HepG2 (cell line): ENCODE data around the gene MLLT10. TPM values are rescaled to one million over a fixed set of nuclear protein-coding genes. Genes with fewer than 3 reads are reported as not detected.
A peak's percentile ranks its signal among the peaks of the same experiment; 100 is the strongest.

Experiments
- CSRNP1 ChIP-seq: sonication (generic); formaldehyde crosslinking; IDR thresholded peaks from 2 replicates; pipeline ENCODE4 v1.8.1; 2023; ENCODE audit warnings: mild to moderate bottlenecking, missing genetic modification reagents
- HOXA7 ChIP-seq: sonication (generic); formaldehyde crosslinking; IDR thresholded peaks from 2 replicates; pipeline ENCODE4 v1.8.1; 2022; ENCODE audit warnings: mild to moderate bottlenecking, missing genetic modification reagents, moderate library complexity
- KAT7 ChIP-seq: IDR thresholded peaks from 2 replicates; pipeline ENCODE4 v1.6.1; 2018; ENCODE audit warnings: borderline replicate concordance, missing compliant biosample characterization
- MLLT10 ChIP-seq: sonication (generic); formaldehyde crosslinking; IDR thresholded peaks from 2 replicates; pipeline ENCODE4 v1.4.0; 2020; ENCODE audit warnings: missing genetic modification reagents
- MTF1 ChIP-seq: sonication (generic); formaldehyde crosslinking; IDR thresholded peaks from 2 replicates; pipeline ENCODE4 v1.5.0; 2020; ENCODE audit warnings: missing genetic modification reagents
- NFYC ChIP-seq: IDR thresholded peaks from 2 replicates; pipeline ENCODE4 v1.6.1; 2016; ENCODE audit warnings: missing genetic modification reagents, missing compliant biosample characterization
- NR2C2 ChIP-seq: sonication (generic); formaldehyde crosslinking; IDR thresholded peaks from 2 replicates; pipeline ENCODE4 v1.4.0; 2020; ENCODE audit warnings: missing genetic modification reagents, mild to moderate bottlenecking, moderate library complexity, borderline replicate concordance
- PBX2 ChIP-seq: IDR thresholded peaks from 2 replicates; pipeline ENCODE4 v1.6.1; 2016; ENCODE audit warnings: control low read depth
- PRMT3 ChIP-seq: sonication (generic); formaldehyde crosslinking; IDR thresholded peaks from 2 replicates; pipeline ENCODE4 v1.8.1; 2022; ENCODE audit warnings: low read depth, mild to moderate bottlenecking, moderate library complexity, missing genetic modification reagents, borderline replicate concordance
- SMARCC2 ChIP-seq: fragments of 450-650 bp; IDR thresholded peaks from 2 replicates; pipeline ENCODE4 v1.6.1; 2017; ENCODE audit warnings: antibody characterized with exemption, mild to moderate bottlenecking
- TEF ChIP-seq: sonication (generic); formaldehyde crosslinking; IDR thresholded peaks from 2 replicates; pipeline ENCODE4 v1.5.0; 2020; ENCODE audit warnings: missing genetic modification reagents
- TP53 ChIP-seq: sonication (generic); formaldehyde crosslinking; conservative IDR thresholded peaks from 2 replicates; pipeline ENCODE4 v1.4.0; 2020; ENCODE audit warnings: missing genetic modification reagents
- ZBTB25 ChIP-seq: IDR thresholded peaks from 2 replicates; pipeline ENCODE4 v1.6.1; 2018; ENCODE audit warnings: missing genetic modification reagents
- ZFAT ChIP-seq: sonication (generic); formaldehyde crosslinking; conservative IDR thresholded peaks from 2 replicates; pipeline ENCODE4 v1.8.1; 2023; ENCODE audit warnings: missing genetic modification reagents, inconsistent platforms
- ZNF414 ChIP-seq: sonication (generic); formaldehyde crosslinking; IDR thresholded peaks from 2 replicates; pipeline ENCODE4 v1.5.0; 2020; ENCODE audit warnings: missing genetic modification reagents
- ZNF484 ChIP-seq: sonication (generic); formaldehyde crosslinking; IDR thresholded peaks from 2 replicates; pipeline ENCODE4 v1.5.1; 2020; ENCODE audit warnings: mild to moderate bottlenecking, low read depth, missing genetic modification reagents, borderline replicate concordance
- ZNF512B ChIP-seq: sonication (generic); formaldehyde crosslinking; IDR thresholded peaks from 2 replicates; pipeline ENCODE4 v1.5.1; 2020; ENCODE audit warnings: missing genetic modification reagents, mild to moderate bottlenecking, borderline replicate concordance
- ZNF580 ChIP-seq: IDR thresholded peaks from 2 replicates; pipeline ENCODE4 v1.6.1; 2016; ENCODE audit warnings: low read depth, borderline replicate concordance
- ZNF678 ChIP-seq: sonication (generic); formaldehyde crosslinking; IDR thresholded peaks from 2 replicates; pipeline ENCODE4 v1.4.0; 2020; ENCODE audit warnings: mild to moderate bottlenecking, missing genetic modification reagents
- ZNF724P ChIP-seq: sonication (generic); formaldehyde crosslinking; IDR thresholded peaks from 2 replicates; pipeline ENCODE4 v1.8.0; 2022; ENCODE audit warnings: missing genetic modification reagents, borderline replicate concordance
- polyA plus RNA-seq, 8 experiments: library from polyadenylated mRNA; depleted of rRNA in 3 of 8; stranded (reverse) in 7 of 8; unstranded in 1 of 8; fragments of >200 nt; fragmentation: Illumina TruSeq in 4 of 8; extraction: Trizol in 4 of 8; gene quantifications; 2 replicates each; pipeline versions ENCODE4 v1.2.1 to v1.2.3, GENCODE V29; 2011 to 2016; ENCODE audit warnings: low read depth in 4 of 8, missing spikeins in 1 of 8, mixed read lengths in 1 of 8; ENCODE audit not compliant: insufficient read depth in 1 of 8
- total RNA-seq, 5 experiments: library from RNA; depleted of rRNA; stranded (reverse); fragments of >200 nt; fragmentation: Illumina TruSeq; extraction: Trizol; gene quantifications; 2 replicates each; pipeline ENCODE4 v1.2.3, GENCODE V29; 2016; ENCODE audit warnings: low read depth in 1 of 5

The MLLT10 gene
- total and polyA plus RNA-seq, 2 of the 13 experiments (the other 11 are each of a cell fraction or from before 2014, with no cell fraction given) = 51.3 to 84.1 TPM

- peak; percentile 59; the same call in 1 of the 2 replicates for TF ChIP-seq ZBTB25 (CRISPR knock-in tag)
- TF ChIP-seq NFYC (CRISPR knock-in tag) = no peak
- no peak for TF ChIP-seq PRMT3 (CRISPR knock-in tag)
- 0 out of 2 replicates have a peak, but pooled peaks have one; percentile 11 for TF ChIP-seq ZNF512B (CRISPR knock-in tag)
- no peak for TF ChIP-seq ZFAT (CRISPR knock-in tag)
- peak; percentile 43; the same call in 1 of the 2 replicates for TF ChIP-seq TP53
- 0 out of 2 replicates have a peak, but pooled peaks have one; percentile 35 for TF ChIP-seq ZNF580
- no peak for TF ChIP-seq SMARCC2
- TF ChIP-seq PBX2 (CRISPR knock-in tag) = no peak
- no peak for TF ChIP-seq ZNF484 (CRISPR knock-in tag)
- no peak for TF ChIP-seq TEF (CRISPR knock-in tag)
- TF ChIP-seq KAT7 (CRISPR knock-in tag) = 0 out of 2 replicates have a peak, but pooled peaks have one; percentile 21
- TF ChIP-seq MTF1 (CRISPR knock-in tag) = no peak
- TF ChIP-seq CSRNP1 (CRISPR knock-in tag) = no peak
- no peak for TF ChIP-seq HOXA7 (CRISPR knock-in tag)
- TF ChIP-seq NR2C2 (CRISPR knock-in tag) = no peak
- no peak for TF ChIP-seq MLLT10 (CRISPR knock-in tag)
- no peak for TF ChIP-seq ZNF678
- peak; percentile 85 for TF ChIP-seq ZNF414
- no peak for TF ChIP-seq ZNF724P
Measured at GRCh38 chr10:21497177-21497807, 36.7 kb upstream of the MLLT10 start (continued).
